Stimulated activated CD8-positive, alpha-beta memory T cell treated with anti-CD3 and anti-CD28 coated beads, Interleukin-15, amount 100 ng/mL, for 4 hours (primary cell): ENCODE results near the gene BTBD1.
"Not testable (repeated sequence)": the region's sequence is repeated elsewhere in the genome, so short reads cannot be mapped to it uniquely, and the experiment has no call there.

ENCODE experiments used
- DNase-seq, 2 donors: peaks; one replicate each; pipeline ENCODE4 v3.0.0-alpha.2; 2020; ENCODE audit warnings: low read depth in 2 of 2

Gene BTBD1

GRCh38 chr15:83094583-83094982, 27.5 kb upstream of the BTBD1 start:
- DNase-seq: no peak

DNA sequence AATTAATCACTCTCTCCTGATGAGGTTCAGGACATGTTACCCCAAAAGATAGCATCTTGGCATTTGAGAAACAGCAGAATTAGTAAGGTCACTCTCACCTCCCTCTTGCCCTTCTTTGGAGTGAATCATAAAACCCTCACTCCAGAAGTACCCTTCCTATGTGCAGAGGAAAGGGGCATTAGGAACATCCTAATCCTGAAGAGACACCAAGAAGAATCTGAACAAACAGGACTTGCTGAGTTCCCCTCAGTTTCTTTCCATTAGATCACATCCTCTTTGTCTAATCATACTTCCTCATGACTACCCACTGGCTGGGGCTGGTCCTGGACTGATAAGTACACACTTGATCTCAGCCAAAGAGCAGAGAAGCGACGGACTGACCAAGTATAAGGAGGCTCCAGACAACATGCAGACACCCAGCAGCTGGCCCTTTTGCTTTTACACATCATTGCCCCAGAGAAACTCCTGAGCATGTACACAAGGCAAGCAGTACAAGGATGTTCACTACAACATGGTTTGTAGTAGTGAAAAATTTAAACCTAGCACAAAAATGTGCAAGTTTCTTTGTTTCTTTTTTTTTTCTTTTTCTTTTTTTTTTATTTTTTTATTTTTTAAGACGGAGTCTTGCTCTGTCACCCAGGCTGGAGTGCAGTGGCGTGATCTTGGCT, 25.4 kb upstream of the BTBD1 start:
- DNase-seq: no peak

DNA sequence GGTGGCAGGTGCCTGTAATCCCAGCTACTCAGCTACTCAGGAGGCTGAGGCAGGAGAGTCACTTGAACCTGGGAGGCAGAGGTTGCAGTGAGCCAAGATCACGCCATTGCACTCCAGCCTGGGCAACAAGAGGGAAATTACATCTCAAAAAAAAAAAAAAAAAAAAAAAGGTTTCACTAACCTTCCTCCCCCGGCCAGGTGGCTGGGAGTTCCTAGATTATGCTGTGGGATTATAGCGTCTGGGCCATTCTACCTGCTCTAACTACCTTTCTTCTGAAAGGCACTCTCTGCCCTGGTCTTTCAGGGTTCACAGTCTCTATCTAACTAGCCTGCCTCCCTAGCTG, 24.9 kb upstream of the BTBD1 start:
- DNase-seq: not testable (repeated sequence)

GRCh38 chr15:83090465-83090864, 23.4 kb upstream of the BTBD1 start:
- no peak for DNase-seq

DNA sequence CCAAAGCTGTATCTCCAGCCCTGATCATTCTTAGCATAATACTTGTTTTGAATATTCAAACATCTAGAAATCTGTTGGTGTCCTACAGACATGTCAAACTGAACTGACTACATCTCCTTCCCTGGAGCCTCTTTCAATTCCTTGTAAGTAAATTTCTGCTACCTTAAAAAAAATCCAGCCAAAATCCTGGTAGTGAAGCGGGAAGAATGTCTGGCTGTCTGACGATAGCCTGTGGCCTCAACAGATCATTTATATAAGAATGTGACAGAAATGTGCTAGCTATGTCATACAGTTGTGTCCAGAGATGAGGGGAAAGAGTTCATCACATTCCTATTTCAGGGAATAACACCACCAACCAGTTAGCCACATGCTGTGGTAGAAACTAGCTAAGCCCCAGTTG, 21.8 kb upstream of the BTBD1 start:
- DNase-seq: no peak

GRCh38 chr15:83087576-83087975, 20.5 kb upstream of the BTBD1 start:
- DNase-seq: no peak

DNA sequence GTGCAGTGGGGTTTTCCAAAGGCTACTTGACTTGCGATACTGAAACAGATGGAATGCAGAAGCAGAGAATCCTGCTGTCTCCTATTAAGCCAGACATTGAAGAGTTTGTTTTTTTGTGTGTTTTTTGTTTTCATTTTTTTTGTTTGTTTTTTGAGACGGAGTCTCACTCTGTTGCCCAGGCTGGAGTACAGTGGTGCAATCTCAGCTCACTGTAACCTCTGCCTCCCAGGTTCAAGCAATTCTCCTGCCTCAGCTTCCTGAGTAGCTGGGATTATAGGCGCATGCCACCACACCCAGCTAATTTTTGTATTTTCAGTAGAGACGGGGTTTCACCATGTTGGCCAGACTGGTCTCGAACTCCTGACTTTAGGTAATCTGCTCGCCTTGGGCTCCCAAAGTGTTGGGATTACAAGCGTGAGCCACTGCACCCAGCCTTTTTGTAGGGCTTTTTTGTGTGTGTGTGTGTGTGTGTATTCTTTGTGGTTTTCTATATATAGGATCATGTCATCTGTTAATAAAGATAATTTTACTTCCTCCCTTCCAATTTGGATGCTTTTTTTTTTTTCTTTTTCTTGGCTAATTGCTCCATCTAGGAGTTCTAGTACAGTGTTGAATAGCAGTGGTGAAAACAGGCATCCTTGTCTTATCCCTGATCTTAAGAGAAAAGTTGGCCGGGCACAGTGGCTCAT, 19.0 kb upstream of the BTBD1 start:
- DNase-seq: not testable (repeated sequence)

DNA sequence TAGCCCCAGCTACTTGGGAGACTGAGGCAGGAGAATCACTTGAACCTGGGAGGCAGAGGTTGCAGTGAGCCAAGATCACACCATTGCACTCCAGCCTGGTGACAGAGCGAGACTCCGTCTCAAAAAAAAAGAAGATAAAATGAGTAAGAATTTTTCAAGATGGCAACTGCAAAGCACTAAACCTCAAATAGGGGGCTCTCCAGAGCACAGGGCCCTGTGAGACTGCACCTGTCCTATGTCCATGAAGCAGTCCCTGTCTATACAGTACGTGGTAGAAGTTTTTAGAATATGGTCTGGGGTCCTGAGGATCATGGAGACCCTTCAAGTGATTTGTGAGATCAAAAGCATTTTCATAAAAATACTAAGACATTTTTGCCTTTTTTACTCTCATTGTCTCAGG, 18.4 kb upstream of the BTBD1 start:
- not testable (repeated sequence) for DNase-seq

DNA sequence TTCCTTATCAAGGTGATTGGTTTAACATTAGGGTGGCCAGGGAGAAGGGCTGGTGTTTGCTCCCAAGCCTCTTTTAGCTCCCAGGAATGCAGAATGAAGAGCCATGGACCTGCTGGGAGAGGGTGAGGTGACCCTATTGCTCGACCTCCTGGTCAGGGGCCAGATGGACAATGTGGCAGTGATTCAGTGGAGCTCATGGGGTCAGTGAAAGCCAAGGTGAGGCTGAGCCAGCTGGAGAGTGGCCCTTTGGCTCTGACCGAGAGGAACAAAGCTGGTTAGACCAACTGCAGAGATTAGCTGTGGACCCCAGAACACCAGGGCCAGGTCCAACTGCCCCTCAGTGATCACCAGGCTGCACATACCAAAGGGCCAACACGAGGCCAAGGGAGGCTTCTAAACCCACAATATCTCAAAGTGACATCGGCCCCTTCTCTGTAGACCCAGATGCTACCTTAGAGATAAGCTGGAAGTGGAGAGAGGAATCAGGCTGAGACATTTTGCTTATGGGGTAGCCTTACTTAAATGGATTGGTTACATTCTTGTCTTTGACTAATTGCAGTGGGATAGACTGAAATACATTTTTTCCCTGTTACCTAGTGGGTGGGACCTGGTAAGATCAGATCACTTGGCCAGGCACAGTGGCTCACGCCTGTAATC, 15.8 kb upstream of the BTBD1 start:
- DNase-seq: no peak

GRCh38 chr15:83081256-83082014, 14.4 kb upstream of the BTBD1 start:
- DNase-seq: no peak

DNA sequence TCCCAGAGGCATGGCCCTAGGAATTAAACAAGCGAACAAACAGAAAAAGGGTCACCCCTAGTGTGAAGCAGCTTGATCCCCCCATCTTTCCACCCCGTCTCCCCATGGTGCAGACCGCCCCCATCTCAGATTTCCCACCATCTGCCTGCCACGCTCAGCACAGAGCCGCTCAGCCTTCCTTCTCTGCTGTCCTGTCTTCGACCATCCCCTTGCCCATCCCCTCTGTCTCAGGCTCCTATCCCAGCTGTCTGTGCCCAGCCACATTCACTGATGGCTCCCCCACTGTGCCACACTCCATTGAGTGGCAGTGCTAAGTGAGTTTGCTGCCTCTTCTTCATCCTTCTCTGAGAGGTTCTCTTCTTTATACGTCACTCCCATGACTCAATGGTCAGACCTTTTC, 11.7 kb upstream of the BTBD1 start:
- DNase-seq: no peak

GRCh38 chr15:83077491-83078230, 10.6 kb upstream of the BTBD1 start:
- DNase-seq: no peak

- DNase-seq: peak; percentile 13 to 20
Observed at GRCh38 chr15:83069211-83069642, 2.2 kb upstream of the BTBD1 start.

- no peak for DNase-seq
Observed at GRCh38 chr15:83068054-83068453, 1.0 kb upstream of the BTBD1 start.

- no peak for DNase-seq
Observed at GRCh38 chr15:83067638-83067962, 548 bp upstream of the BTBD1 start.

DNA sequence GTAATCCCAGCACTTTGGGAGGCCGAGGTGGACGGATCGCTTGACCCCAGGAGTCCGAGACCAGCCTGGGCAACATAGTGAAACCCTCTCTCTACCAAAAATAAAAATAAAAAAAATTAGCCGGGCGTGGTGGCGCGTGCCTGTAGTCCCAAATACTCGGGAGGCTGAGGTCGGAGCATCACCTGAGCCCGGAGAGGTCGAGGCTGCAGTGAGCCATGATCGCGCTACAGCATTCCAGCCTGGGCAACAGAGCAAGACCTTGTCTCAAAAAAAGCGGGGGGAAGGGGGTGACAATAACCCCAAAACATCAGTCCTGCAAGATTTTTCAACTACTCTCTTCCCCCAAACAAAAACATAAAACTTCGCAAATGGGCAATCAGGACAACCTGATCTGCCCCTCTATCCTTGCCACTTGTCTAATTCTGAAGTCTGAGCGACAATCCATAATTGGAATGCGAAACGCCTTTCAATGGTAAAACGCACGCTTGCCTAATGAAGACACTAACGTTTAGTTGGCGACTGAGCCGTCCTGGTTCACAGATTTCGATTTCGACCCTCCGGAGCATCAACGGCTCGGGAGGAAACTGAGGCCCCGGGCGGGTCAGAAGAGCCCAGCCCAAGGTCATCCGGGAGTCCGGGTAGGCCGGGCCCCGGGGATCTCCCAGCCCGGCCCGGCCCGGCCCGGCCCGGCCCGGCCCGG, 868 bp downstream of the BTBD1 start:
- no peak for DNase-seq

GRCh38 chr15:83065431-83065830, 1.6 kb downstream of the BTBD1 start:
- DNase-seq: no peak

DNA sequence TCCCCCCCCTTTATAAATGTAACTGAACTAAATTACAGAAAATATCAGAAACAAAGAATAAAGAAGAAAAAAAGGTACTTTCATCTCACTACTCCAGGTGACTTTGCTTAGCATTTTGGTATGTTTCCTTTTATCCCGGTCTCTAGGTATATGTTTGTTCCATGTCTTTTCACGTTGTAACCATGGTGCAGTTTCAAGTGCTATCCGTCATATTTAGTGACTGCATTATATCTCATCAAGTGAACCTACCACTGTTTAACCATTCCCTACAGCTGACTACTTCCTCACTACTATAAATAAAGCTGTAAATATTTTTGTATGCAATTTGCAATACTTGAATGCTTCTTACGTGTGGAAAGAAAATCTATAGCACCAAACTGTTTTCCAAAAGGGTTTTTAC, 2.2 kb downstream of the BTBD1 start:
- no peak for DNase-seq

GRCh38 chr15:83063551-83063950, 3.5 kb downstream of the BTBD1 start:
- no peak for DNase-seq

GRCh38 chr15:83062768-83063180, 4.3 kb downstream of the BTBD1 start:
- no peak for DNase-seq

GRCh38 chr15:83061680-83062079, 5.4 kb downstream of the BTBD1 start:
- no peak for DNase-seq
